Breast epithelium (tissue), 3 donors: ENCODE data around the gene ATP2A1.

Experiments
- CTCF ChIP-seq, 3 donors: fragments of 450-650 bp; IDR thresholded peaks; one replicate each; pipeline ENCODE4 v1.5.1; 2016 to 2017; ENCODE audit warnings: antibody characterized with exemption in 3 of 3, mild to moderate bottlenecking in 3 of 3, moderate library complexity in 3 of 3
- POLR2A ChIP-seq: fragments of 450-650 bp; IDR thresholded peaks from one replicate; pipeline ENCODE4 v1.6.1; 2016; ENCODE audit warnings: antibody characterized with exemption, mild to moderate bottlenecking, moderate library complexity
- POLR2AphosphoS5 ChIP-seq, 3 donors: sonication (generic); formaldehyde crosslinking; IDR thresholded peaks; one replicate each; pipeline ENCODE4 v1.6.1; 2017; ENCODE audit warnings: antibody characterized with exemption in 3 of 3

GRCh38 chr16:28876973-28877654 lies 1.2 kb upstream of the ATP2A1 start:
- TF ChIP-seq CTCF (IDR thresholded peaks at IDR 0.05) (no peak), POLR2A (no peak), POLR2AphosphoS5 (IDR thresholded peaks at IDR 0.05) (no peak)
